GM18505 (cell line): ENCODE results near the gene CHRDL1.
"Not testable (repeated sequence)": the region's sequence is repeated elsewhere in the genome, so short reads cannot be mapped to it uniquely, and the experiment has no call there.

Experiments used
- ATAC-seq: cut with Tn5 transposase; IDR thresholded peaks from one replicate; pipeline ENCODE4 v1.9.1; 2021; ENCODE audit not compliant: unreplicated experiment
- POLR2A ChIP-seq: IDR thresholded peaks from 4 replicates; pipeline ENCODE4 v1.6.1; 2011; ENCODE audit warnings: borderline replicate concordance; ENCODE audit not compliant: insufficient read depth, insufficient read length; ENCODE audit errors: extremely low read depth

CHRDL1 gene

GRCh38 chrX:110795645-110796406, at the start of gene CHRDL1:
Gene CHRDL1 (minus strand): TSS chrX:110795817. CDS start chrX:110792181, 3,636 bp downstream.
- ATAC-seq: no peak
- TF ChIP-seq POLR2A: no peak

- ATAC-seq: no peak
- no peak for TF ChIP-seq POLR2A
These were observed 41.4 kb upstream of the CHRDL1 start for GRCh38 chrX:110836982-110837381.

GRCh38 chrX:110836451-110836850, 40.8 kb upstream of the CHRDL1 start:
- no peak for ATAC-seq
- no peak for TF ChIP-seq POLR2A

- no peak for ATAC-seq
- TF ChIP-seq POLR2A: no peak
These were observed 40.4 kb upstream of the CHRDL1 start for GRCh38 chrX:110836001-110836400.

- ATAC-seq: no peak
- no peak for TF ChIP-seq POLR2A
These were observed 30.4 kb upstream of the CHRDL1 start for GRCh38 chrX:110825972-110826371.

- ATAC-seq: not testable (repeated sequence)
These were observed 20.9 kb upstream of the CHRDL1 start for GRCh38 chrX:110816543-110816942.

- ATAC-seq: no peak
- no peak for TF ChIP-seq POLR2A
These were observed 10.5 kb upstream of the CHRDL1 start for GRCh38 chrX:110806145-110806544.

GRCh38 chrX:110805303-110805702, 9.7 kb upstream of the CHRDL1 start:
- no peak for TF ChIP-seq POLR2A
- ATAC-seq: no peak

GRCh38 chrX:110804446-110804845, 8.8 kb upstream of the CHRDL1 start:
- no peak for ATAC-seq

GRCh38 chrX:110803506-110803905, 7.9 kb upstream of the CHRDL1 start:
- no peak for ATAC-seq
- no peak for TF ChIP-seq POLR2A

More at GRCh38 chrX:110804446-110804845, 8.8 kb upstream of the CHRDL1 start:
- no peak for TF ChIP-seq POLR2A

GRCh38 chrX:110796407-110796697, 735 bp upstream of the CHRDL1 start:
- no peak for ATAC-seq
- no peak for TF ChIP-seq POLR2A

- no peak for TF ChIP-seq POLR2A
- ATAC-seq: no peak
These were observed 1.0 kb downstream of the CHRDL1 start for GRCh38 chrX:110794601-110795000.

- TF ChIP-seq POLR2A: no peak
- no peak for ATAC-seq
These were observed 4.5 kb downstream of the CHRDL1 start for GRCh38 chrX:110791071-110791470.

GRCh38 chrX:110786486-110786885, 9.1 kb downstream of the CHRDL1 start:
- TF ChIP-seq POLR2A: no peak
- ATAC-seq: no peak

- TF ChIP-seq POLR2A: no peak
These were observed 35.8 kb downstream of the CHRDL1 start for GRCh38 chrX:110759785-110760184.

More at GRCh38 chrX:110759785-110760184, 35.8 kb downstream of the CHRDL1 start:
- no peak for ATAC-seq
